Measurements from ENCODE around the gene QSOX1. TPM values are rescaled to one million over a fixed set of nuclear protein-coding genes. Genes with fewer than 3 reads are reported as not detected.
A peak's percentile ranks its signal among the peaks of the same experiment; 100 is the strongest.

Gene QSOX1
- total and polyA plus RNA-seq, 9 of the 15 experiments (the other 6 are each of a cell fraction or from before 2014, with no cell fraction given): 4.0 to 53.1 (median 15.0) TPM

- TF ChIP-seq PATZ1 (CRISPR knock-in tag; IDR thresholded peaks at IDR 0.05; ENCODE audit: borderline replicate concordance) (no peak), ZNF583 (CRISPR knock-in tag; IDR thresholded peaks at IDR 0.05) (no peak), SAP30 (IDR thresholded peaks at IDR 0.05; ENCODE audit: borderline replicate concordance, insufficient read depth, low read depth, low read length, poor library complexity, severe bottlenecking) (no peak), CREB3 (tag; conservative IDR thresholded peaks at IDR 0.05; ENCODE audit: low read depth) (no peak), CBX1 (IDR thresholded peaks at IDR 0.05; ENCODE audit: low read depth) (no peak), COPS2 (conservative IDR thresholded peaks at IDR 0.05) (no peak), ZNF324 (CRISPR knock-in tag; IDR thresholded peaks at IDR 0.05) (no peak), PKNOX1 (IDR thresholded peaks at IDR 0.05) (no peak), GMEB1 (CRISPR knock-in tag; IDR thresholded peaks at IDR 0.05) (no peak)
- TF ChIP-seq, protein P1, sequence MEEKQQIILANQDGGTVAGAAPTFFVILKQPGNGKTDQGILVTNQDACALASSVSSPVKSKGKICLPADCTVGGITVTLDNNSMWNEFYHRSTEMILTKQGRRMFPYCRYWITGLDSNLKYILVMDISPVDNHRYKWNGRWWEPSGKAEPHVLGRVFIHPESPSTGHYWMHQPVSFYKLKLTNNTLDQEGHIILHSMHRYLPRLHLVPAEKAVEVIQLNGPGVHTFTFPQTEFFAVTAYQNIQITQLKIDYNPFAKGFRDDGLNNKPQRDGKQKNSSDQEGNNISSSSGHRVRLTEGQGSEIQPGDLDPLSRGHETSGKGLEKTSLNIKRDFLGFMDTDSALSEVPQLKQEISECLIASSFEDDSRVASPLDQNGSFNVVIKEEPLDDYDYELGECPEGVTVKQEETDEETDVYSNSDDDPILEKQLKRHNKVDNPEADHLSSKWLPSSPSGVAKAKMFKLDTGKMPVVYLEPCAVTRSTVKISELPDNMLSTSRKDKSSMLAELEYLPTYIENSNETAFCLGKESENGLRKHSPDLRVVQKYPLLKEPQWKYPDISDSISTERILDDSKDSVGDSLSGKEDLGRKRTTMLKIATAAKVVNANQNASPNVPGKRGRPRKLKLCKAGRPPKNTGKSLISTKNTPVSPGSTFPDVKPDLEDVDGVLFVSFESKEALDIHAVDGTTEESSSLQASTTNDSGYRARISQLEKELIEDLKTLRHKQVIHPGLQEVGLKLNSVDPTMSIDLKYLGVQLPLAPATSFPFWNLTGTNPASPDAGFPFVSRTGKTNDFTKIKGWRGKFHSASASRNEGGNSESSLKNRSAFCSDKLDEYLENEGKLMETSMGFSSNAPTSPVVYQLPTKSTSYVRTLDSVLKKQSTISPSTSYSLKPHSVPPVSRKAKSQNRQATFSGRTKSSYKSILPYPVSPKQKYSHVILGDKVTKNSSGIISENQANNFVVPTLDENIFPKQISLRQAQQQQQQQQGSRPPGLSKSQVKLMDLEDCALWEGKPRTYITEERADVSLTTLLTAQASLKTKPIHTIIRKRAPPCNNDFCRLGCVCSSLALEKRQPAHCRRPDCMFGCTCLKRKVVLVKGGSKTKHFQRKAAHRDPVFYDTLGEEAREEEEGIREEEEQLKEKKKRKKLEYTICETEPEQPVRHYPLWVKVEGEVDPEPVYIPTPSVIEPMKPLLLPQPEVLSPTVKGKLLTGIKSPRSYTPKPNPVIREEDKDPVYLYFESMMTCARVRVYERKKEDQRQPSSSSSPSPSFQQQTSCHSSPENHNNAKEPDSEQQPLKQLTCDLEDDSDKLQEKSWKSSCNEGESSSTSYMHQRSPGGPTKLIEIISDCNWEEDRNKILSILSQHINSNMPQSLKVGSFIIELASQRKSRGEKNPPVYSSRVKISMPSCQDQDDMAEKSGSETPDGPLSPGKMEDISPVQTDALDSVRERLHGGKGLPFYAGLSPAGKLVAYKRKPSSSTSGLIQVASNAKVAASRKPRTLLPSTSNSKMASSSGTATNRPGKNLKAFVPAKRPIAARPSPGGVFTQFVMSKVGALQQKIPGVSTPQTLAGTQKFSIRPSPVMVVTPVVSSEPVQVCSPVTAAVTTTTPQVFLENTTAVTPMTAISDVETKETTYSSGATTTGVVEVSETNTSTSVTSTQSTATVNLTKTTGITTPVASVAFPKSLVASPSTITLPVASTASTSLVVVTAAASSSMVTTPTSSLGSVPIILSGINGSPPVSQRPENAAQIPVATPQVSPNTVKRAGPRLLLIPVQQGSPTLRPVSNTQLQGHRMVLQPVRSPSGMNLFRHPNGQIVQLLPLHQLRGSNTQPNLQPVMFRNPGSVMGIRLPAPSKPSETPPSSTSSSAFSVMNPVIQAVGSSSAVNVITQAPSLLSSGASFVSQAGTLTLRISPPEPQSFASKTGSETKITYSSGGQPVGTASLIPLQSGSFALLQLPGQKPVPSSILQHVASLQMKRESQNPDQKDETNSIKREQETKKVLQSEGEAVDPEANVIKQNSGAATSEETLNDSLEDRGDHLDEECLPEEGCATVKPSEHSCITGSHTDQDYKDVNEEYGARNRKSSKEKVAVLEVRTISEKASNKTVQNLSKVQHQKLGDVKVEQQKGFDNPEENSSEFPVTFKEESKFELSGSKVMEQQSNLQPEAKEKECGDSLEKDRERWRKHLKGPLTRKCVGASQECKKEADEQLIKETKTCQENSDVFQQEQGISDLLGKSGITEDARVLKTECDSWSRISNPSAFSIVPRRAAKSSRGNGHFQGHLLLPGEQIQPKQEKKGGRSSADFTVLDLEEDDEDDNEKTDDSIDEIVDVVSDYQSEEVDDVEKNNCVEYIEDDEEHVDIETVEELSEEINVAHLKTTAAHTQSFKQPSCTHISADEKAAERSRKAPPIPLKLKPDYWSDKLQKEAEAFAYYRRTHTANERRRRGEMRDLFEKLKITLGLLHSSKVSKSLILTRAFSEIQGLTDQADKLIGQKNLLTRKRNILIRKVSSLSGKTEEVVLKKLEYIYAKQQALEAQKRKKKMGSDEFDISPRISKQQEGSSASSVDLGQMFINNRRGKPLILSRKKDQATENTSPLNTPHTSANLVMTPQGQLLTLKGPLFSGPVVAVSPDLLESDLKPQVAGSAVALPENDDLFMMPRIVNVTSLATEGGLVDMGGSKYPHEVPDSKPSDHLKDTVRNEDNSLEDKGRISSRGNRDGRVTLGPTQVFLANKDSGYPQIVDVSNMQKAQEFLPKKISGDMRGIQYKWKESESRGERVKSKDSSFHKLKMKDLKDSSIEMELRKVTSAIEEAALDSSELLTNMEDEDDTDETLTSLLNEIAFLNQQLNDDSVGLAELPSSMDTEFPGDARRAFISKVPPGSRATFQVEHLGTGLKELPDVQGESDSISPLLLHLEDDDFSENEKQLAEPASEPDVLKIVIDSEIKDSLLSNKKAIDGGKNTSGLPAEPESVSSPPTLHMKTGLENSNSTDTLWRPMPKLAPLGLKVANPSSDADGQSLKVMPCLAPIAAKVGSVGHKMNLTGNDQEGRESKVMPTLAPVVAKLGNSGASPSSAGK (IDR thresholded peaks at IDR 0.05): peak; percentile 39
Observed at GRCh38 chr1:180156631-180157091, 2.0 kb downstream of the QSOX1 start (continued).

Data from K562 (cell line).